Stimulated activated CD4-positive, alpha-beta T cell treated with anti-CD3 and anti-CD28 coated beads, Interleukin-15, amount 100 ng/mL, for 24 hours (primary cell): ENCODE results near the gene RBBP8NL.

Source experiments
- DNase-seq: peaks from one replicate; pipeline ENCODE4 v3.0.0-alpha.2; 2020

Gene RBBP8NL

DNA sequence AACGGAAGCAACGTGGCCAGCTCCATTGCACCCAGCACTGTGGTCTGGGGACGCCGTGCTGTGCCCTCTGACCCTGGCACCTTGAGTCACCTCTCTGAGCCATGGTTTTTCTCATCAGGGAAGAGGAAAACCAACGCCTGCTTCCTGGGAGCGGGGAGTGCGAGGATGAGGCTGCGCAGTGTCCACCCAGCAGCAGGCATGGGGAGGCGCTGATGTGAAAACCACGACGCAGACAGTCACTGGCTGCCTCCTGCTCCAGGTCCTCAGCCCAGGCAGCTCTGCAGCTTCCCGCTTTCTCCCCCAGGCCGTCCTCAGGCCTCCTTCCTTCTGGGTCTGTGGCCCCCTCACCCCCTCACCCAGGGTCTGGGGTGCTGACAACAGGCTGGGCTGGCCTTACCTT lies 34.5 kb upstream of the RBBP8NL start:
- no peak for DNase-seq

DNA sequence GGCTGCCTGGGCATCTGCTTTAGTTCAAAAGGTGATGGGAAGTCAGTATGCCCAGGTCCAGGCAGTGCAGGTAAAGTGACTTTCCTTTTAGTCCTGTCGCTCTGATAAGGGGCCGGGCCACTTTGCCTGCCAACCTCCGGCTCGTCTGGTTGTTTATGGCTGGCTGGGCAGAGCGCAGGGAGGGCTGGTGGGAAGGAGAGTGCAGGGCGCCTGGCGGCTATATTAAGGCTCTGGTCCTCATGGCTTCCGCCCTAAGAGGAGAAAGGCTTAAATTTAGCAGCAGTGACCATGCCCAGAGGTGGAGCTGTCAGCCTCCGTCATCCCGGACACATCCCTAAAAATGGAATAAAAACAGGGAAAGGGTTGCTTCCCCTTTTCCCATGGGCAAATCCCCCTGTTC lies 33.8 kb upstream of the RBBP8NL start:
- DNase-seq: no peak

DNA sequence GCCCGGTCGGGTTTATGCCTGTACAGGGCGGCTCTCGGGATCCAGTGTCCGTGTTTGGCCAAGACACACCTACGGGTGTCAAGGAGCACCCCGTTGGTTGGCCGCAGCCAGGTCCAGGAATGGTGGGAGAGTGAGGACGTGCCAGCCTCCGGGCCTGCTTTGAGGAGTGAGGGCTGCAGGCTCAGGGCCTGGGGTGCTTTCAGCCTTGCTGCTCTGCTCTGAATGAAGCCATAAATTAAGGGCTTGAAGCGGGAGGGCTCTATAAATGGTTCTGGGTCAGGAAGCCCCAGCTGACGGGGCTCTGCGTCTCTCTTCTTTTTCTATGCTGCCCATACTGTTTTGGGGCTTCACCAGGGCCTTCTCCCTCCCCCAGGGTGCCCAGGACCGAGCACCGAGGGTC lies 33.3 kb upstream of the RBBP8NL start:
- DNase-seq: no peak

DNA sequence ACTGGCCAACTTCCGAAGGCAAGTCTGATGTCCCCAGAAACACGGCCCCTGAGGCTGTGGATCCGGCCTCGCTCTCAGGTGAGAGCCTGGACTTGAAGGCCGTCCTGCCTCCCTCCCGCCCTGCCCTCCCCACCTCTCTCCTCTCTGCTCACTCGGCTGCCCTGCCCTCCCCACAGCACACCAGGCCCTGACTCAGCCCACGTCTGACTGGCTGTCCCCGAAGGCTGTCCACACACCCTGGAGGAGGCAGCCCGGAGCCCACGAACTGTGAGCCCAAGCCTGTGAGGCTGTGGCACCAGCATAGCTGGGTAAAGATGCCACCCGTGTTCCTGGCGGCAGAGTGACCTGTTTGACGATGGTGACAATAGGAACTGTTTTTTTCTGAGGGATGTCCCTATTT lies 32.1 kb upstream of the RBBP8NL start:
- no peak for DNase-seq

DNA sequence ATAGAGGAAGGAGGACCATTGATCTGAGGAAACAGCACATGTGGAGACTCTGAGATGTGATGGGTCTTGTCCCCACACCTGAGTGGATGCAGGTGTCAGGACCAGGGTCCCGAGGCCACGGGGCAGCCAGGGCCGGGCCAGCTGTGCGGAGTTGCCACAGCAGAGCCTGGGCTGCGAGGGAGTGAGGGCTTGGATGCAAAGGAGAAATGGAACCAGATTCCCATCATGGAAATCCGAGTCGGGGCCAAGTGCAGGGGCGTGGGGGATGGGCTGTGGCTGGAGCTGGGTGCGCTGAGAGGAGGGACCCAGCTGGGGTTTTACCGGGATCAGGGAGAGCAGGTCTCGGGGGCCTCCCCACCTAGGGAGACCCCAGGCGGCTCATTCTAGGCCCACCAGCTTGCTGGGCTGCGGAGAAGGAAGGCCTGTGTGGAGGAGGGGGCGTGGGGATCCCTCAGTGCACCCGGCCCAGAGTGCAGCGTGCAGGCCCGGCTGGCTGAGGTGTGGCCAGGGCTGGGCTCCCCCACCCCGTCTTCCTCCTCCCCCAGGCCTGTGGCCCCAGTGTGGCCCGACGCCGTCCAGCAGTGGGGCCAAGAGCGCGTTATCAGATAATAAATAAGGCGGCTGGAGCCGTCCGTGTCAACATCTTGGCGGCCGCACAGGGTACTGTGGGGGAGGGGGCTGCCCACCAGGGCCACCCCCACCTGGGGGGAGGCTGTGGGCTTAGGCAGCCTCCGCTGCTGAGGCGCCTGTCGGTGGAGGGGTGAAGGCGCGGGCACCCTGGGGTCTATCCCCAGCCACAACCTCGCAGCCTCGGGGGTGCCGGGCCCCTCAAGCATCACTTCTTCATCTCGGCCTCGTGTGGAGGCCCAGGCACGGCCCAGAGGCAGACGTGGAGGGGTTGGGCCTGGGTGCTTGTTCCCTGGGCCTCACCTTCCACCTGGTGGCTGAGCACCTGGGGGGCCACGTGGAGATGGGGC lies 31.2 kb upstream of the RBBP8NL start:
- no peak for DNase-seq

DNA sequence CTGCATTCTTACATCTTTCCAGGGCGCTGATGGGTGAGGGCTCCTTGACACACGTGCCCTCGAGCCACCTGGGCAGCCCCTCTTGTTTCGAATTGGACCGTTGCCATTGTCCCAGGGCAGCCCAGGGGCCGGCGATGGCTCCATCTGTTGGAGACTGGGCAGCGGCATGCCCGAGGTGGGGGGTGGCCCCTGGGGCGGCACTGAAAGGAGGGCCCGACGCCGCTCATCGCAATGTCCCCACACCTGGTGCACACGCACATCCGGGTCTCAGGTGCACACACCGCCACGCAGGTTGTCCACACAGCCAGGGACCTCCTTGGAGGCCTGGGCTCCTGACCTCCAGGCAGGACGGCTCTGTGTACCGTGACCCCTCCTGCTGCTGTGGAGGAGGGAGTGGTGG lies 30.5 kb upstream of the RBBP8NL start:
- DNase-seq: no peak

DNA sequence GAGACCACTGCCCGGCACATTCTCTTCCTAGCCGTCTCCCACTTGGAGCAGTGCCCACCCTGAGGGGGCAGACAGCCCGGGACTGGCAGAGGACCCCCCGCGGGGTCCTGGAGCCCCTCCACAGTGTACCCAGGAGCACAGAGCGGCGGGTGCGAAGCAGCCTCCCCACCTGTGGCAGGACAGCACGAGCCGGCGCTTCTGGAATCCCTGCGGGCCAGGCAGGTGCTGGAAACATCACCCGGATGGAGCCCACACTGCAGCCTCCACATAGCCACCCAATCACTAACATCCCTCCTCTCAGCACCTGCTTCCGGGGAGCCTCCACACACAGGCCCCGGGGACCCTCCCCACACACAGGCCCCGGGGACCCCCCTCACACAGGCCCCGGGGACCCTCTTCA lies 29.8 kb upstream of the RBBP8NL start:
- no peak for DNase-seq

DNA sequence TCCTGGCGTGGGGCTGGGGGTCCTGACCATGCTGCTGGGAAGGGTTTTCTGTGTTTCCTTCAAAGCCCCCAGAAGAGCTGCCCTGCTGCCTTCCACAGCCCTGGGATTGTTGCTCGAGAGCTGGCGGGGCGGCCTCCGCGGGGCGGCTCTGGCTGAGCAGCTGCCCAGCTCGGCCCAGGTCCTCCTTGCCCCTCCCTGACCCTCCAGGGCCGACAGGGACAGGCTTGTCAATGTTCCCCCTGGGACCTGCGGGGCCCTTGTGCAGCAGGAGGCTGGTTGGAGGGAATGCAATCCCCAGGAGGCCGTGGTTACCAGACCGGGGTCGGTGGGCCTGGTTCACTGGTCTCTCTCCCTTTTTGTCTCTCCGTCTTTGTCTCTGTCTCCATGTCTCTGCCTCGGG lies 28.6 kb upstream of the RBBP8NL start:
- DNase-seq: no peak

DNA sequence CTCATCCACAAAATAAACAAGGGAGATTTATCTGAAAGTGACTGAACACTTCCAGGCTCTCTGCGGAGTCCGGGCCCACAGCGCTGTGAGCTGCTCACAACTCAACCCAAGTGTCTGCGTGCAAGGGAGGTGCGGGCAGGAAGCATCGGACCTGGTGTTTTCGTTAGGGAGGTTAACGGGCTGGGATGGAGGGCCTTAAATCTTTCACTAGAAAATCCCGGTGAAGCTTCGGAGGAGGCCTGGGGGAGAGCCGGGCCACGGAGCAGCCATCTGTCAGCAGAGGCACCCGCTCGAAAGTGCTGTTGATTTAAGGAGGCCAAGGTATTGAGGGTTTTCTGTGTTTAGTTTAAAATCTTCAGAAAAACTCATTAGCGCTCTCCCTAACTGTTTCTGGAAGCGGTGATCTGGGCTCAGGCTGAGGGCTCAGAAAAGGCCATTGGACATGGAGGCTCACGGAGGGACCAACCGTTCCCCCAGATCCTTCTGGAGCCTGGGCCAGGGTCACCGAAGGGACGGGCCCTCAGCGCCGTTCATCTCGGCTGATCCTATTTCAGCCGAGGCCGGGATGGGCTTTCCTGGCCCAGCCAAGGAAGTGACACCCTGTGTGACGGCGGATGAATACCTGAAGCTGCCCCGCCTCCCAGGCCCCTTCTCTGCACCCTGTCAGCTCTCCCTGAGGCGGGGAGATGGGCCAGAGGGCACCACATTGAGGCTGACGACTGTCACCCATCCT lies 27.7 kb upstream of the RBBP8NL start:
- no peak for DNase-seq

DNA sequence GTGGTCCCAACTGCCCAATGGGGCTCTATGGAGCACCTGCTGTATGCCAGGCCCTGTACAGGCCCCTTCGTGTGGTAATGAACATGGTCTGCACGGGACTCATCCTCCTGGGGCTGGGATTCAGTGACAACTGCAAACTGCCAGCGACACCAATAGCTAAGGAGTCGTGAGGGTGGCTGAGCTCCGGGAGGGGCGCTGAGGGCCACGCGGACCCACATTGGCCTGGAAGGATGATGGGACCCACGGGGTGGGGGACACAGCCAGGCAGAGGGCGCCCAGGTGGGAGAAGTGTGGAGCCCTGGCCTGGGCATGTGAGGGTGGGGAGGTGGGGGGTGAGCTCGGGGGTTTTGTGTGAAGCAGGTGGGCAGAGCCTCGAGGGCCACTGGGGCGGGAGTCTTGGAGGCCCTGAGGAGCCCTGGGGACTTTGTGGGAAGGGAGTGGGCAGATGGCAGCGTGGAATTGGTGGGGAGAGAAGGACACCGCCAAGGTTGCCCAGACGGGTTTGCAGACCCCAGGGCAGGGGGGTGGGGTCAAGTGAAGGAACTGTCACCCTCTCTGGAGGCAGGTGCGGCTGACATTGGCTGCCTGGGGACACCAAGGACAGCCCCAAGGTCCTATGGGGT lies 26.0 kb upstream of the RBBP8NL start:
- DNase-seq: no peak

DNA sequence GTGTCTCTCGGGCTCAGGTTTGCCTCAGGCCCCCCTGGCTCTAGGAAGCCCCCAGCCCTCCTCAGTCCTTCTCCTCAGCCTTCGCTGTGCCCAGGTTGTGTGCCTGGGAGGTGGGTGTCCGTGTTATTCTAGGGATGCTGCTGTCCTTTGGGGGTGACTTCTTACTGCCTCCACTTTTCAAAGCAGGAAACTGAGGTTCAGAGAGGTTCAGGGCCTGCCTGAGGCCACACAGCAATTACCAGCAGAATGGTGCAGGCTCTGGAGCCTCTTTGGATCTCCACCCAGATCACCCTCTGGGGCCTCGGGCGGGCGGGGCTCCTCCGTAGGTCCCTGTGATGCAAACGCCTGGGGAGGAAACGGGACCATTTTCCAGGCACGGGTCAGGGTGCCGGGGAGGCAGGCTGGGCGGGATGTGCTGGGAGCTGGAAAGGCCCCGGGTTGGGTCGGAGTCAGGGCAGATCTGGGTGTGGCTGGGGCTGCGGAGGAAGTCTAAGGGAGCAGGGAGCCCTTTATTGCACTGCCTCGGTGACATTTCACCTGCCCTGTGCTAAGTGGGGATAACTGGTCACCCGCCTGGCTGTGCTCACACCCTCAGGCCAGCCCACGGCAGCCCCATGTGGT lies 25.2 kb upstream of the RBBP8NL start:
- DNase-seq: no peak

DNA sequence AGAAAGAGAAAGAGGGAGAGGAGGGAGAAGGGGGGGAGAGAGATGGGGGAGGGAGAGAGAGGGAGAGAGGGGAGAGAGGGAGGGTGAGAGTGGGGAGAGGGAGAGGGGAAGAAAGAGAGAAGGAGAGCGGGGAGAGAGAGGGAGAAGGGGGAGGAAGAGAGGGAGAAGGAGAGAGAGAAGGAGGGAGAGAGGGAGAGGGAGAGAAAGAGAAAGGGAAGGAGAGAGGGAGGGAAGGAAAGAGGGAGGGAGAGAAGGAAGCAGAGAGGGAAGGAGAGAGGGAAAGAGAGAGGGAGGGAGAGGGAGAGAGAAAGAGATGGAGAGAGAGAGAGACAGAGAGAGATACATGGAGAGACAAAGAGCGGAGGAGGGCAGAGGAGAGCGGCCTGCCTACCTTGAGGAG lies 24.6 kb upstream of the RBBP8NL start:
- no peak for DNase-seq

DNA sequence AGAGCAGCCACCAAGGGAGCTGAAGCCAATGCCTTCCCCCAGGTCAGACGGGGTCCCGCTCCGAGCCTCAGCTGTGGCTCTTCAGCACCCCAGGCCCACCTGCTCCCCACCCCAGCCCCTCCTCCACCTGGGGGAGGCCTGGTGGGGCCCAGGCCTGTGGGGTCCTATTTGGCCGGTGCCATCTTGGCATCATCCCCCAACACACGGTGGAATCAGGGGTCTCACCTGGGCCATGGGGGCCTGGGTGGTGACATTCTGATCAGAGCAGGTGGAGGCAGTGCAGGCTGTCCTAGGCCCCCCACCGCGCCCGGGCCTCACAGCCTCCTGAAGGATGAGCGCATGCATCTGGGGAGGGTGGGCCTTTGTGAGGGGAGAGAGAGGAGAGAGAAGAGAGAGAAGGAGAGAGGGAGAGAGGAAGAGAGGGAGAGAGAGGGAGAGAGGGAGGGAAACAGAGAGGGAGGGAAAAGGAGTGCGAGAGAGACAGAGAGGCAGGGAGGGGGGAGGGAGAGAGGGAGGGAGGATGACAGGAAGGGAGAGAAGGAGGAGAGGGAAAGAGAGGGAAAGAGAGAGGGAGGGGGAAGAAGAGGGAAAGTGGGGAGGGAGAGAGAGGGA lies 23.9 kb upstream of the RBBP8NL start:
- DNase-seq: no peak

DNA sequence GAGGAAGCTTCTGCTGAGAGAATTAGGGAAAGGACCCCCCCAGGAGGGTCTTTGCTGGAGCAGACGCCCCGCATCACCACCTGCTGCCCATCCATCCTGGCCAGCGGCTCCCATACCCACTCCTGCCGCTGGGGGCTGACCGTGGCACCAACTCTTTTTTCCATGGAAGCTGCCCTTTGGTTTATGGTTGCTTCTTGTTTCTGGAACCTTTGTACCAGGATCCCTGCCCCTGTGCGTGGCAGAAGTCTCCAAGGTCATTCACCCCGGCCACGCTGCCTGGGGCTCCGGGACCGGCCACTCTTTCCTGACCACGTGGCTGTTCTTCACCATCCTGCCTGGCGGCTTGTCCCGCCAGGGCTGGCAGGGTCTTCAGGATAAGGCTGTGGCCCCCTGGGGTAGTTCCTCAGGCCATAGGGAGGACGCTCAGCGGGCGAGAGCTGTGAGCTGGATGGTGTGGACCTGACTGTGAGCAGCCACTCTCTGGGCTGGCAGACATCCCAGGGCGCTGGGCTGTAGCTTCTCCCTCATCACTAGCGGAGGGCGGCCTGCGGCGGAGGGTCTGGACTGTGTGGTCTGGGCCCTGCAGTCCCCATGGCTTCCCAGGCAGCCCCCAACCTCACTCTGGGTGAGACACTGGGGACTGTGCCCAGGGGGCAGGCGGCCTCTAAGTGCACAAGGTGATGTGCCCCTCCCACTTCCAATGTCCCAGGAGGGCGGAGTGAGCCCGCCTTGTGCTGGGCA lies 22.8 kb upstream of the RBBP8NL start:
- DNase-seq: no peak

DNA sequence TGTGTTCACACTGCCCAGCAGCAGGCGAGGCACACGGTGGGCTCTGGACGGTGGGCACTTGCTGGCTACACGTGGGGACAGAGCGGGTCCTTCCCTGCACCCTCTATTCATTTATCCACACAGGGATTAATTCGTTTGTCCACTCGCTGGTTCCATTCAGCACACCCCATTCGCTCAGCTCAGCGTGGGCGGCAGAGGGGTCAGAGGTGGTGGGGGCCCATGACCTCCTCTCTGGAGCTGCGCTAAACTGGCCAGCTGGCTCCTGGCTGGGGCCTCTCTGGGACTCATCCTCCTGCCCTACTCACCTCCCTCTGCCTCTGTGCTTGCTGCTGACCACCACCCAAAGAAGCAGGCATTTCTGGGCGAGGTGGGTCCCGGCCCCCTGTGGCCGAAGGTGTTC lies 21.4 kb upstream of the RBBP8NL start:
- no peak for DNase-seq

DNA sequence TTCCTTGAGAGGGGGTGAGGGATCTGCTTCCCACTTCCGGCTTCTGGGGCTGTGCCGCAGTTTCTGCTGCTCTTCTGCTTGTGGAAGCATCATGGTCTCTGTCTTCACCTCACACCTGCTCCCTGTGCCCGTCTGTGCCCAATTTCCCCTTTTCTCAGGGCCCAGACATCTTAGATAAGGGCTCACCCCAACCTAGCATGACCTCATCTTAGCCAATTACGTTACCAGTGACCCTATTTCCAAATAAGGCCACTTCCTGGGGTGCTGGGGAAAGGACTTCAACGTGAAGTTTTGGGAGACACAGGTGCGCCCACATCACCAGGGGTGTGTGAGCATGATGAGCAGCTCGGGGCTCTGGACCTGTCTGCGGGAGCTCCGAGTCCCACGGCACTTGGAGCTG lies 20.7 kb upstream of the RBBP8NL start:
- no peak for DNase-seq

DNA sequence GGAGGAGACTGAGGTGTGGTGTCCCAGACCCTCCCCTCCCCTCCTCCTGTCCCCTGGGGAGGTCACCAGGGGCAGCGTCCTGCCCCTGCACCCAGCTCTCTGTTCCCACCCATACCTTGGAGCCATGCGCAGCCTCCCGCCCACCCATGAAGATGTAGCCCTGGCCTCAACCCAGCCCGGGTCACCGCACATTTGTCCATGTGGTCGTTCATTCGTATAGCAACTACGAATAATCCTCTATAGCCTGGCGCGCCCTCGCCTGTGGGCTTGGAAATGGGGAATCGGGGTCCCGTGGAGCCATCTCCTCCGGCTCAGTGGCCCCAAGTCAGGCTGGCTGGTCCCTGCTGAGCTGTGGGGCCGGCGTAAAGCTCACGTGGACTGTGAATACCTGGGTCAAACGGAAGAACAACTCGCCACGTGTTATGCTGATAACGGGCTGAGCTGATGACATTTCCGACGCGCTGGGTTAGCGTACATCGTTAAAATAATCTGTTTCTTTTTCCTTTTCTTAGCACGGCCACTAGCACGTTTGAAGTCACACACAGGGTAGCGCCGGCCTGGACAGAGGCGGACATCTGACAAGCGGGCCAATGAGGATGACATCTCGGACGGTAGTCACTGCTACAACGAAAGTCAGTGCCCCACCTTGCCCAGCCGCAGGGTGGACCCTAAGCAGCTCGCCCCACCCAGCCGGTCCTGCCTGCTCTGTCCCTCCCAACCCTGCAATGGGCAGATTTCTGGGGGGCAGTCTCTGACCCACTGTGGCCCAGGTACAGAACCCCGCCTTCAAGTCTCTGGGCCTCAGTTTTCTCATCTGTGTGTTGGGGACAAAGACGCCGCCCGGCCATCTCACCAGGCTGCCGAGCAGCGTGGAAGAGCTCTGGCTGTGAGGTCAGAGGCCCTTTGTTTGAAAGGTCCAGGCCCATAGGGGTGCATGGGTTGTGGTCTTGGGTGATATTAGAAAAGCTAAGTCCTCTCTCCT lies 19.8 kb upstream of the RBBP8NL start:
- DNase-seq: no peak

DNA sequence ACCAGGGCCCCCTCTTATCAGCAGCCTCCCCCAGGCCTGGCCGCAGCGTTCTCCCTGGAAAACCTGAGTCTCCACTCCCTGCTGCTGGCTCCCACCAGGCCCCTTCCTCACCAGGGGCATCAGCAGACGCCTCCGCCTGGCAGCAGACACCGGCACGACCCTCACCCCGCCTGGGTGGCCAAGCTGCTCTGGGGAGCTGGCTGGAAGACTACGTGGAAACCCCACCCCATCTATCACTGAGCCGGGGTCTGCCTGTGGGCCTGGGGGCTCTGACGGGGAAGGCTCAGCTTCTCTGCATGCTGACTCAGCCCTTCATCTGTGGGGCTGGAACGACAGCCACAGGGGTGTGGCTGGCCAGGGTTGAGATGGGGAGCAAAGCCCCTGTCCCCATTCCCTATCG lies 19.1 kb upstream of the RBBP8NL start:
- no peak for DNase-seq

DNA sequence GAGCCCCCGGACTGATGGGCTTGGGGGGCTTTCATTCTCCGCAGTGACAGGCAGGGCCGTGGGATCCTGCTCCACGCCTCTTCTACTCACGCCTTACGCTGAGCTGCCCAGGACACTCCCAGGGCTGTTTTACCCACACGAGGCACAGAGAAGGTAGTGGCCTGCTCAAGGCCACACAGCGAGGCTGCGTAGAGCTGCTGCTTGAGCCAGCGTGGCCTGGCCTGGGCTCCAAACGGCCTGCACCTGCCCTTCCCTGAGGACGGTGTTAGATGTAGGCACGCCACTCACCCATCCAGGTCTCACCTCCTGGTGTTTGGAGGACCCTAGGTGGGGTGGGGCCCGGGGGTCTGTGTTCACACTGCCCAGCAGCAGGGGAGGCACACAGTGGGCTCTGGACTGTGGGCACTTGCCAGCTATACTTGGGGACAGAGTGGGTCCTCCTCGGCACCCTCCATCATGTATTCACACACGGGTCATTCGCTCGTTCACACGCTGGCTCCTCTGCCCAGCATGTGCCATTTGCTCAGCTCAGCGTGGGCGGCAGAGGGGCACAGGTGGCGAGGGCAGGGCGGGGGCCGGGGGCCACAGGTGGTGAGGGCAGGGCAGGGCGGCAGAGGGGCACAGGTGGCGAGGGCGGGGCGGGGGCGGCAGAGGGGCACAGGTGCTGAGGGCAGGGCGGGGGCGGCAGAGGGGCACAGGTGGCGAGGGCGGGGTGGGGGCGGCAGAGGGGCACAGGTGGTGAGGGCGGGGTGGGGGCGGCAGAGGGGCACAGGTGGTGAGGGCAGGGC lies 18.4 kb upstream of the RBBP8NL start:
- DNase-seq: no peak

DNA sequence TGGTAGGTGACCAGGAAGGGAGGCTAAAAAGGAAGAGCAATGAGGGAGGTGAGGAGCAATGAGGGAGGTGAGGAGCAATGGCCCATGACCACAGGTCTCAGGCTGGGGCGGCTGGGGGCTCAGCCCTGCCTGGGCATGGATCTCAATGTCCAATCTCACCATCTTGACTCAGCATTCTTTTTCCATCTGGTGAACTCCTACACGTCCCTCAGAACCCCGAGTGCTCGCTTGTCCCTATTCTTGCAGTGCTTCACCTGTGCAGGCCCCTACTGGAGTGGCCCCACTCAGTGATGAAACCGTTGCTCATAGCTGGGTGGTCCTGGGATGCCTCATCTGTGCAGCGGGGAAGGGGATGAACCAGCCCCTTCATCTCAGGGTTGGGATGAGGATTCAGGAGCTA lies 16.9 kb upstream of the RBBP8NL start:
- DNase-seq: no peak
